Endothelial cell of umbilical vein (primary cell): ENCODE measurements around the gene MINDY3. TPM values are rescaled to one million over a fixed set of nuclear protein-coding genes. Genes with fewer than 3 reads are reported as not detected.

ENCODE experiments used
- BruUV-seq: library from RNA; stranded (reverse); fragments of 400-500 nt; replicated peaks from 2 replicates; lab custom pipeline; 2021; lab: Mats Ljungman, UMichigan
- CTCF ChIA-PET: fragments of 300-600, 350-600 bp; sonication (Branson Sonifier 250); formaldehyde crosslinking; loops from one replicate; lab custom pipeline; 2021; ENCODE audit warnings: antibody characterized with exemption, inconsistent platforms; lab: Charles Lee
- POLR2A ChIA-PET: fragments of 300-600, 350-600 bp; sonication (Branson Sonifier 250); formaldehyde crosslinking; loops from one replicate; lab custom pipeline; 2021; ENCODE audit warnings: antibody characterized with exemption, inconsistent platforms; lab: Charles Lee
- DNase-seq: peaks from one replicate; pipeline ENCODE4 v3.0.0-alpha.2; 2011; ENCODE audit warnings: low read depth, low spot score
- FAIRE-seq: peaks from 2 replicates; lab custom pipeline; 2011; peaks lifted over from hg19 to GRCh38; lab: Jason Lieb, UNC
- H2AFZ ChIP-seq: 2 replicates; pipeline ENCODE4 v1.6.0; 2012; ENCODE audit warnings: low read depth, low read length, control low read depth, inconsistent platforms
- H3K27ac ChIP-seq: 2 replicates; pipeline ENCODE4 v1.5.1; 2011; ENCODE audit warnings: low read depth, mild to moderate bottlenecking, control low read depth, low read length, moderate library complexity; ENCODE audit not compliant: insufficient read depth
- H3K27me3 ChIP-seq, 2 experiments: 2 replicates each; pipeline versions ENCODE4 v1.6.0 to v1.6.1; 2011; ENCODE audit warnings: low read length in 2 of 2, mixed read lengths in 1 of 2; ENCODE audit not compliant: control insufficient read depth in 2 of 2, insufficient read depth in 2 of 2
- H3K36me3 ChIP-seq, 2 experiments: 2 replicates in 1 of 2; 3 replicates in 1 of 2; pipeline ENCODE4 v1.5.1; 2011; ENCODE audit warnings: low read length in 2 of 2, mild to moderate bottlenecking in 1 of 2, moderate library complexity in 1 of 2; ENCODE audit not compliant: control insufficient read depth in 2 of 2, insufficient read depth in 2 of 2; ENCODE audit errors: extremely low read depth in 1 of 2
- H3K4me1 ChIP-seq: 3 replicates; pipeline ENCODE4 v1.5.1; 2011; ENCODE audit warnings: mild to moderate bottlenecking, low read length; ENCODE audit not compliant: control insufficient read depth, insufficient read depth; ENCODE audit errors: extremely low read depth
- H3K4me2 ChIP-seq: 2 replicates; pipeline ENCODE4 v1.6.1; 2011; ENCODE audit warnings: low read length, control low read depth, mixed read lengths; ENCODE audit not compliant: insufficient read depth
- H3K4me3 ChIP-seq, 3 experiments: fragments of 200-600 bp in 1 of 3; sonication (generic), shearing (Covaris generic) in 1 of 3; replicated peaks in 1 of 3; 2 replicates each; pipeline ENCODE4 v1.5.1; 2011 to 2016; ENCODE audit warnings: control low read depth in 3 of 3, low read length in 3 of 3, mild to moderate bottlenecking in 2 of 3, inconsistent platforms in 1 of 3, low read depth in 1 of 3, moderate library complexity in 1 of 3; ENCODE audit not compliant: insufficient read depth in 1 of 3
- H3K79me2 ChIP-seq: 2 replicates; pipeline ENCODE4 v1.6.0; 2012; ENCODE audit warnings: low read length, inconsistent platforms; ENCODE audit not compliant: control insufficient read depth, insufficient read depth
- H3K9ac ChIP-seq: replicated peaks from 2 replicates; pipeline ENCODE3; 2011; ENCODE audit warnings: low read length, control low read depth; ENCODE audit not compliant: insufficient read depth; ENCODE audit errors: extremely low read depth
- H3K9me1 ChIP-seq: replicated peaks from 3 replicates; pipeline ENCODE4 v1.6.0; 2011; ENCODE audit warnings: mild to moderate bottlenecking, low read length; ENCODE audit not compliant: control insufficient read depth, insufficient read depth; ENCODE audit errors: extremely low read depth
- H3K9me3 ChIP-seq: replicated peaks from 2 replicates; pipeline ENCODE4 v1.5.1; 2012; ENCODE audit warnings: low read length, inconsistent platforms; ENCODE audit not compliant: control insufficient read depth, insufficient read depth
- H4K20me1 ChIP-seq: replicated peaks from 2 replicates; pipeline ENCODE3; 2011; ENCODE audit warnings: mild to moderate bottlenecking, low read length; ENCODE audit not compliant: control insufficient read depth, insufficient read depth; ENCODE audit errors: extremely low read depth
- EZH2 ChIP-seq: IDR thresholded peaks from 2 replicates; pipeline ENCODE4 v1.6.1; 2012; ENCODE audit warnings: borderline replicate concordance, low read depth, mild to moderate bottlenecking, moderate library complexity, low read length, inconsistent platforms; ENCODE audit not compliant: severe bottlenecking
- FOS ChIP-seq: IDR thresholded peaks from 2 replicates; pipeline ENCODE4 v1.6.1; 2011; ENCODE audit warnings: mild to moderate bottlenecking, low read length, moderate library complexity, borderline replicate concordance; ENCODE audit not compliant: insufficient read depth
- GATA2 ChIP-seq: IDR thresholded peaks from 2 replicates; pipeline ENCODE4 v1.7.0; 2011; ENCODE audit warnings: low read depth, mild to moderate bottlenecking, moderate library complexity, mixed read lengths, low read length; ENCODE audit not compliant: insufficient read length, insufficient read depth
- JUN ChIP-seq: IDR thresholded peaks from 2 replicates; pipeline ENCODE4 v1.6.1; 2011; ENCODE audit warnings: borderline replicate concordance, low read depth; ENCODE audit not compliant: insufficient read length, insufficient read depth
- MAX ChIP-seq: IDR thresholded peaks from 2 replicates; pipeline ENCODE4 v1.6.1; 2011; ENCODE audit not compliant: insufficient read depth, insufficient read length
- MYC ChIP-seq: IDR thresholded peaks from one replicate; pipeline ENCODE4 v1.6.1; 2011; ENCODE audit warnings: mild to moderate bottlenecking, low read depth, low read length
- POLR2A ChIP-seq: IDR thresholded peaks from 2 replicates; pipeline ENCODE4 v1.6.1; 2012; ENCODE audit warnings: low read depth, mild to moderate bottlenecking, control low read depth, low read length
- POLR2AphosphoS5 ChIP-seq: IDR thresholded peaks from 2 replicates; pipeline ENCODE4 v1.6.1; 2012; ENCODE audit warnings: low read depth, mild to moderate bottlenecking, control low read depth, low read length, moderate library complexity; ENCODE audit not compliant: insufficient read depth
- dilution Hi-C: fragments of 300-500 bp; cut with MboI; formaldehyde crosslinking; loops from one replicate; pipeline ENCODE4 v1.15.0; 2019; ENCODE audit warnings: low sequenced_read_pairs; ENCODE audit not compliant: extremely low pct_ligation_motif_present
- intact Hi-C: fragments of 100-400 bp; cut with micrococcal nuclease; formaldehyde crosslinking; loops from one replicate; pipeline ENCODE4 v1.10.0; 2022
- polyA plus RNA-seq, 4 experiments: library from polyadenylated mRNA; depleted of rRNA in 3 of 4; stranded (reverse) in 3 of 4; unstranded in 1 of 4; fragments of >200 nt; gene quantifications; 2 replicates each; pipeline versions ENCODE4 v1.2.1 to v1.2.3, GENCODE V29; 2011 to 2012; ENCODE audit warnings: missing spikeins in 1 of 4
- total RNA-seq: library from RNA; stranded (reverse); gene quantifications from 2 replicates; pipeline ENCODE4 v1.2.3, GENCODE V29; 2021

Gene MINDY3
- total and polyA plus RNA-seq, 2 donors (not counting 3 experiments of a cell fraction or from before 2014, with no cell fraction given): 7.5 to 20.2 TPM

- no peaks in the 10 kb centered on the region for H3K9me1 ChIP-seq
- no peaks in the 10 kb centered on the region for H3K27me3 ChIP-seq
- TF ChIP-seq FOS: no peak
- TF ChIP-seq MYC: no peak
- TF ChIP-seq POLR2A: no peak
- no peak for TF ChIP-seq EZH2
- TF ChIP-seq GATA2: no peak
- no peak for TF ChIP-seq MAX
- no peak for TF ChIP-seq POLR2AphosphoS5
- TF ChIP-seq JUN: no peak
- no peak for DNase-seq
- H2AFZ ChIP-seq: no peak overlapping the region
- BruUV-seq: no TSS peak
- FAIRE-seq: no peak
- no peak overlapping the region for H3K27ac ChIP-seq
- intact Hi-C loops: no loop called here
- ChIA-PET POLR2A (no interaction called here), CTCF (interaction anchor here (0.6 kb wide), 1 partner anchor 1582 kb away, joined by 3 read pairs; no protein-coding TSS in a partner anchor)
- dilution Hi-C loops: no loop called here
- H3K4me1 ChIP-seq: no peaks in the 10 kb centered on the region
- no peak overlapping the region for H3K4me3 ChIP-seq
- no peaks in the 10 kb centered on the region for H4K20me1 ChIP-seq
- no peak overlapping the region for H3K4me2 ChIP-seq
- no peak overlapping the region for H3K9ac ChIP-seq
- no peaks in the 10 kb centered on the region for H3K79me2 ChIP-seq
- H3K9me3 ChIP-seq: no peaks in the 10 kb centered on the region
- peaks cover 0 to 2% of the 10 kb centered on the region in 2 experiments for H3K36me3 ChIP-seq
Observed at GRCh38 chr10:15805395-15806058, 54.8 kb downstream of the MINDY3 start.
